ENCODE results near the gene GFOD2.

DNA sequence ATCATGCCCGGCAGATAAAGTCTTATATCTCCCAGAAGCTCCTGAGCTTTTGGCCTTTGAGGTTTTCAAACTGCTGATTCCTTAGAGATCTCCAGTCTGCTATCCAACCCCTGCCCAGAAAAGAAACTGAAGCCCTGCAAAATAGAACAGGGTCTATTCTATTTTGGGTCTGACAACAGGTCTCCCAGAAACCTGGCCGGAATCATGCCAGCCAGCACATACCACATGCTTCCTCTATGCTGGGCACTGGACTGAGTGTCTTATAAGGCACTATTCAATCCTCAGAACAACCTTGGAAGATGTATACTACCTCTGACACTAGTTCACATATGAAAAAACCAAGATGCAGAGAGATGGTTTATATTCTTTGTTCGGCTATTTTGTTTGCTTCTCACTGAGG is 21.3 kb upstream of the GFOD2 start:
- no peak for TF ChIP-seq GATA3 (IDR thresholded peaks at IDR 0.05; ENCODE audit: low read depth, low read length)
- no peak for TF ChIP-seq GATA2 (IDR thresholded peaks at IDR 0.05; ENCODE audit: low read depth, low read length)
